PC-9 (cell line): Measurements from ENCODE around the gene FGF14.

Experiments
- CTCF ChIP-seq: fragments of 200-600 bp; sonication (generic); conservative IDR thresholded peaks from 2 replicates; pipeline ENCODE4 v1.6.1; 2017; ENCODE audit warnings: mixed run types, antibody characterized with exemption, mild to moderate bottlenecking, moderate library complexity
- EZH2 ChIP-seq: fragments of 200-600 bp; sonication (generic); IDR thresholded peaks from 2 replicates; pipeline ENCODE4 v1.8.0; 2017; ENCODE audit warnings: antibody characterized with exemption, low read depth

GRCh38 chr13:101911752-101912151, 490.1 kb downstream of the FGF14 start:
- no peak for TF ChIP-seq CTCF
- no peak for TF ChIP-seq EZH2
